Measurements from ENCODE around the gene ARHGAP42. TPM values are rescaled to one million over a fixed set of nuclear protein-coding genes. Genes with fewer than 3 reads are reported as not detected.

The ARHGAP42 gene
- total and polyA plus RNA-seq, 10 of the 15 experiments (the other 5 are each of a cell fraction or from before 2014, with no cell fraction given) = 1.8 to 6.3 (median 3.2) TPM

- TF ChIP-seq BMI1 (IDR thresholded peaks at IDR 0.05; ENCODE audit: borderline replicate concordance) (no peak), IRF3 (IDR thresholded peaks at IDR 0.05) (no peak)
Observed at GRCh38 chr11:100978442-100978841, 291.4 kb downstream of the ARHGAP42 start (continued).

- H3K9ac ChIP-seq (ENCODE audit: control insufficient read depth, insufficient read depth, low read length) = no peak overlapping the region
- no peaks in the 10 kb centered on the region for H3K9me3 ChIP-seq (replicated peaks; ENCODE audit: control insufficient read depth, insufficient read depth, low read length)
- in situ Hi-C loops (cut with MboI) = no loop called here
- intact Hi-C loops (cut with micrococcal nuclease; ENCODE audit: unreplicated experiment) = no loop called here
- H3K79me2 ChIP-seq (ENCODE audit: control insufficient read depth, insufficient read depth, low read length) = no peaks in the 10 kb centered on the region
- no peak overlapping the region for H3K27ac ChIP-seq (ENCODE audit: control insufficient read depth, insufficient read depth)
- FAIRE-seq (no peak), DNase-seq (ENCODE audit: low read depth, low spot score) (no peak), ATAC-seq (no peak)
- WGBS (ENCODE audit: insufficient coverage, insufficient replicate concordance, low lambda C conversion rate, missing lambda C conversion rate) = 97% methylated on average over 2 of the region's 2 CpGs
- H3K4me1 ChIP-seq (ENCODE audit: control insufficient read depth, insufficient read depth, low read length) = no peaks in the 10 kb centered on the region
- H3K27me3 ChIP-seq (replicated peaks in 1 of 2; ENCODE audit: control insufficient read depth in 2 of 2, insufficient read depth in 2 of 2, low read length in 1 of 2) = no peaks in the 10 kb centered on the region
- no peak for TF ChIP-seq SIN3A (IDR thresholded peaks at IDR 0.05; ENCODE audit: low read depth, low read length)
- no peak for TF ChIP-seq POLR2AphosphoS2 (IDR thresholded peaks at IDR 0.05; ENCODE audit: low read depth, low read length)
- TF ChIP-seq SMC3 (IDR thresholded peaks at IDR 0.05; ENCODE audit: borderline replicate concordance, low read length) = no peak
- no peak overlapping the region for H2AFZ ChIP-seq (ENCODE audit: control insufficient read depth, low read depth, low read length)
- ChIA-PET RAD21 (ENCODE audit: unreplicated experiment) (no interaction called here), SMC1A (ENCODE audit: uncharacterized antibody, unreplicated experiment) (no interaction called here), CTCF (no interaction called here), POLR2A (no interaction called here)
- H3K4me3 ChIP-seq = no peak overlapping the region
- no peaks in the 10 kb centered on the region for H4K20me1 ChIP-seq (ENCODE audit: control insufficient read depth, insufficient read depth)
- no peaks in the 10 kb centered on the region for H3K36me3 ChIP-seq (ENCODE audit: control insufficient read depth in 2 of 2, insufficient read depth in 2 of 2, low read length in 1 of 2)
- H3K4me2 ChIP-seq (ENCODE audit: control insufficient read depth, insufficient read depth) = no peak overlapping the region
- BruUV-seq (replicated peaks) = no TSS peak
Observed at GRCh38 chr11:100978939-100979338, 291.9 kb downstream of the ARHGAP42 start.

Data from GM12878 (cell line).